ENCODE data around the gene TUBGCP5. TPM values are rescaled to one million over a fixed set of nuclear protein-coding genes. Genes with fewer than 3 reads are reported as not detected.

The TUBGCP5 gene
- total and polyA plus RNA-seq, 7 experiments from 2014 or later: 5.7 to 28.6 (median 18.2) TPM

DNA sequence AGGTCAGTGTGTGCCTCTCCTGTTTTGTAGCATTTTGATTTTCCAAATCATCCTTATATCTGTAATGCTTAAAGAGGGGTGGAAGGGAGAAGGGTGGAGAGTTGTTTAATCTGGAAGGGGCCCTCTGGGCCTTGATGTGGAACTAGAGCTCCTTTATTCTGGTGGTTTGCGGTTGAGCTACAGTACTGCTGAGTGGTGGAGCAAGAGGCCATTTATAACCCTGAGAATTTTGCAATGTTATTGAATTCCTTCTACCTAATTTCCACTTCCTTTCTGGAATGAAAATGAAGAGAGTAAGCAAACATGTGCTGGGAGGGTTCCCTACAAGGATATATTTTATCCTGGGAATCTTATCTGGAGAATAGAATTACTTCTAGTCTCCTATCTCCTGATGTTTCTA, 35.3 kb upstream of the TUBGCP5 start:
- no peaks in the 10 kb centered on the region for H3K4me1 Mint-ChIP-seq
- Histone ChIP-seq H3K9me3 (ENCODE audit: control insufficient read depth in 2 of 3, low read length in 3 of 3) (no peaks in the 10 kb centered on the region), H3K27me3 (ENCODE audit: control insufficient read depth in 2 of 2, insufficient read depth in 2 of 2, low read length in 2 of 2) (no peaks in the 10 kb centered on the region), H3K36me3 (ENCODE audit: control insufficient read depth in 2 of 3, insufficient read depth in 3 of 3, low read length in 3 of 3) (no peaks in the 10 kb centered on the region), H3K4me3 (ENCODE audit: low read length) (no peak overlapping the region), H3K4me1 (ENCODE audit: control insufficient read depth in 2 of 2, insufficient read depth in 2 of 2, low read length in 2 of 2) (no peaks in the 10 kb centered on the region), H3K27ac (ENCODE audit: low read depth, low read length) (no peak overlapping the region)
- H3K36me3 Mint-ChIP-seq: no peaks in the 10 kb centered on the region
- ATAC-seq (no peak), DNase-seq (no peak)
- no peak overlapping the region for H3K4me3 Mint-ChIP-seq
- H3K9me3 Mint-ChIP-seq: no peaks in the 10 kb centered on the region
- POLR2A ChIA-PET: no interaction called here
- intact Hi-C loops (cut with micrococcal nuclease): no loop called here
- no peak overlapping the region for H3K27ac Mint-ChIP-seq
- H3K27me3 Mint-ChIP-seq: peaks cover 2 to 20% (median 12%) of the 10 kb centered on the region in 5 donors
- CTCF ChIA-PET: no interaction called here

DNA sequence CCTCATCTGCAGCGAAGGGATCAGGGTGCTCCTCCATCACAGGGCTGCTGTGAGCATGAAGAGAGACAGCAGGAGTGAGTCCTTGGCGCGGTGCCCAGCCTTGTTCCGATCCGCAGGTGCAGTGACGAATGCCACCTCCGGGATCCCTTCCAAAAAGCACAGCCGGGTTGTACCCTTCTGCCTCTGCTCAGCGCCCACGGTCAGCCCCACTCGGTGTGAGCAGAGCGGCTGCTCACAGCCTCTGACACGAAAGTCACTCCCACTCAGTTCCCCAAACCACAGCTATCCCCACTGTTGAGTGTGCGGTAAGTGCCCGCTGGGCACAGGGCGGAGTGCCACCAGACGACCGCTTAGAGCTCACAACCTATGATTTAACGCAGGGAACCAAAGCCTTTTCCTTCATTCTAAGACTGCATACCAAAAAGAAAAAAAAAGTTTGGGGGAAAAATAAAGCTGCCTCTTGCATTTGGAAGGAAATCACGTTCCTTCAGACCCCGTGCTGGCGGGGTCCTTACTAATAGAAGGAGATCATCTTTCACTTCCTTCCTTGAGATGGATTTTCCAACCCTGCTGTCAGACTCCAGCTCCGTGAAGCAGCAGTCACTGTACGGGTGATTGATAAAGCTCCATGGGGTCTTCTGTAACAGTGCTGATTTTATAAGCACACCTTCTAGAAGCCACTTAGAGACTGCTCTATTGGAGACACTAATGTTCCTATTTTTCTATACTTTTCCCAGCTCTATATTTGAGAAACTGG, 34.7 kb upstream of the TUBGCP5 start:
- H3K27me3 Mint-ChIP-seq: peaks cover 2 to 20% (median 12%) of the 10 kb centered on the region in 5 donors
- H3K4me3 ChIP-seq (ENCODE audit: low read length): no peak overlapping the region
- no peaks in the 10 kb centered on the region for H3K9me3 ChIP-seq (ENCODE audit: control insufficient read depth in 2 of 3, low read length in 3 of 3)
- H3K4me1 Mint-ChIP-seq: no peaks in the 10 kb centered on the region
- ChIA-PET CTCF (no interaction called here), POLR2A (no interaction called here)
- no peaks in the 10 kb centered on the region for H3K4me1 ChIP-seq (ENCODE audit: control insufficient read depth in 2 of 2, insufficient read depth in 2 of 2, low read length in 2 of 2)
- ATAC-seq: peak; percentile 46
- no peak overlapping the region for H3K27ac Mint-ChIP-seq
- DNase-seq: no peak
- no peak overlapping the region for H3K27ac ChIP-seq (ENCODE audit: low read depth, low read length)
- no peaks in the 10 kb centered on the region for H3K27me3 ChIP-seq (ENCODE audit: control insufficient read depth in 2 of 2, insufficient read depth in 2 of 2, low read length in 2 of 2)
- H3K36me3 Mint-ChIP-seq: no peaks in the 10 kb centered on the region
- no peaks in the 10 kb centered on the region for H3K36me3 ChIP-seq (ENCODE audit: control insufficient read depth in 2 of 3, insufficient read depth in 3 of 3, low read length in 3 of 3)
- intact Hi-C loops (cut with micrococcal nuclease): no loop called here
- no peak overlapping the region for H3K4me3 Mint-ChIP-seq
- H3K9me3 Mint-ChIP-seq: no peaks in the 10 kb centered on the region

DNA sequence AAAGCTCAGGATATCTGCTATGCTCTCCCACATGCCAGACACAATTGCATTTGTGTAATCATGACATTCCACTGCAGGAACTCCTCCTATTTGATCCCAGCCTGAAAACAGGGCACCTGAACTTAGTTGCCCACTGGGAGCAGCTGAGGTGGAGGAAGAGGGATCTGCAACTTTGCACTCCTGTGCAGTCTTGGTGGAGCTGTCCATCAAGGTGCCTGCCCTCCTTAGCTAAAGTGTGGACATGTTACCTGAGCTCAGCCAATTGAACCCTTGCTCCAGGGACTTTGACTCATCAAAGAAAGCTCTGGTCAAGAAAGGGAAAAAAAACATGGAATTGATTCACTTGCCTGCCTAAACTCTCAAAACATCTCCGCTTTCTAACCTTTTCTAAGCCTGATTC, 33.3 kb upstream of the TUBGCP5 start:
- no peak for ATAC-seq
- no peaks in the 10 kb centered on the region for H3K4me1 Mint-ChIP-seq
- intact Hi-C loops (cut with micrococcal nuclease): no loop called here
- H3K9me3 ChIP-seq (ENCODE audit: control insufficient read depth in 2 of 3, low read length in 3 of 3): no peaks in the 10 kb centered on the region
- H3K36me3 Mint-ChIP-seq: no peaks in the 10 kb centered on the region
- H3K4me3 ChIP-seq (ENCODE audit: low read length): no peak overlapping the region
- H3K36me3 ChIP-seq (ENCODE audit: control insufficient read depth in 2 of 3, insufficient read depth in 3 of 3, low read length in 3 of 3): no peaks in the 10 kb centered on the region
- H3K27ac Mint-ChIP-seq: no peak overlapping the region
- DNase-seq: no peak
- H3K9me3 Mint-ChIP-seq: no peaks in the 10 kb centered on the region
- ChIA-PET POLR2A (no interaction called here), CTCF (no interaction called here)
- H3K27ac ChIP-seq (ENCODE audit: low read depth, low read length): no peak overlapping the region
- H3K27me3 Mint-ChIP-seq: peaks cover 2 to 20% (median 12%) of the 10 kb centered on the region in 5 donors
- H3K27me3 ChIP-seq (ENCODE audit: control insufficient read depth in 2 of 2, insufficient read depth in 2 of 2, low read length in 2 of 2): no peaks in the 10 kb centered on the region
- no peak overlapping the region for H3K4me3 Mint-ChIP-seq
- H3K4me1 ChIP-seq (ENCODE audit: control insufficient read depth in 2 of 2, insufficient read depth in 2 of 2, low read length in 2 of 2): no peaks in the 10 kb centered on the region

DNA sequence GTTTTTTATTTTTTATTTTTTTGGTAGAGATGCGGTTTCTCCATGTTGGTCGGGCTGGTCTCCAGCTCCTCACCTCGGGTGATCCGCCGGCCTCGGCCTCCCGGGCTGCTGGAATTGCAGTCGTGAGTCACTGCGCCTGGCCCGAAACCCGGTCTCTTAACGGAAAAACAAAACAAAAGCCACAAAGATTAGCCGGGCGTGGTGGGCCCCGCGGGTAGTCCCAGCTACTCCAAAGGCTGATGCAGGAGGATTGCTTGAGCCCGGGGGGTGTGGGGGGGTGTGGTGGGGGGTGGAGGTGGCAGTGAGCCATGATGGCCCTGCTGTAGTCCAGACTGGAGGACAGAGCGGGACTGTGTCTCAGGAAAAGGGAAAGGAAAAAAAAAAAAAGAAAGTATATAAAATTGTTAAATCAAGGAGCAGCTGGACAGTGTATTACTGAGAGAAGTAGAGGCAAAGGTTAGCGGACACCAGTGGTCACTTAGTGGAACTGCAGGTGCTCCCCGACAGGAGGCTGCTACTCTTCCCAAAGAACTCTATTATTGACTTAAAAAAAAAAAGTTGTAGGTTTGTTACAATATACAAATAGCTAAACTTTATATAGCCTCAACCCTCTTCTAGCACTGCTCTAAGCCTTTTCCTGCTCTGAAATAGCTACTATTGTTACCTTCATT, 30.3 kb upstream of the TUBGCP5 start:
- no peak for ATAC-seq
- no peak for DNase-seq
- H3K4me1 Mint-ChIP-seq: no peaks in the 10 kb centered on the region
- no peak overlapping the region for H3K4me3 Mint-ChIP-seq
- ChIA-PET POLR2A (no interaction called here), CTCF (no interaction called here)
- H3K27me3 Mint-ChIP-seq: peaks cover 2 to 14% (median 12%) of the 10 kb centered on the region in 5 donors
- peaks cover 0 to 8% (median 2%) of the 10 kb centered on the region in 11 donors for H3K9me3 Mint-ChIP-seq
- Histone ChIP-seq H3K27ac (ENCODE audit: low read depth, low read length) (no peak overlapping the region), H3K27me3 (ENCODE audit: control insufficient read depth in 2 of 2, insufficient read depth in 2 of 2, low read length in 2 of 2) (no peaks in the 10 kb centered on the region), H3K36me3 (ENCODE audit: control insufficient read depth in 2 of 3, insufficient read depth in 3 of 3, low read length in 3 of 3) (no peaks in the 10 kb centered on the region), H3K9me3 (ENCODE audit: control insufficient read depth in 2 of 3, low read length in 3 of 3) (no peaks in the 10 kb centered on the region), H3K4me3 (ENCODE audit: low read length) (no peak overlapping the region), H3K4me1 (ENCODE audit: control insufficient read depth in 2 of 2, insufficient read depth in 2 of 2, low read length in 2 of 2) (no peaks in the 10 kb centered on the region)
- no peaks in the 10 kb centered on the region for H3K36me3 Mint-ChIP-seq
- intact Hi-C loops (cut with micrococcal nuclease): no loop called here
- no peak overlapping the region for H3K27ac Mint-ChIP-seq

DNA sequence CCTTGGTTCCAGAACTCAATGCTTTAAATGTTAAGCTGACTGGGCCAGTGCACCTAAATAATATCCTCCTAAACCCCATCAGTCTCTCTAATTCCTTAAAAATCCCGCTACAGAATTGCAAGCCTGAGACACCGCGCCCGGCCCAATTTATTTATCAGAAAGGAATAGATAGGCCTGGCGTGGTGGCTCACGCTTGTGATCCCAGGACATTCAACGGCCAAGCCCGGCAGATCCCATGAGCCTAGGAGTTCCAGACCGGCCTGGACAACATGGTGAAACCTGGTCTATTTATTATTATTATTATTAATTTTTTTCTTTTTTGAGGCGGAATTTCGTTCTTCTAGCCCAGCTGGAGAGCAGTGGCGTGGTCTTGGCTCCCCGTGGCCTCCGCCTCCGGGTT, 28.0 kb upstream of the TUBGCP5 start:
- H3K4me3 ChIP-seq (ENCODE audit: low read length): no peak overlapping the region
- ATAC-seq: no peak

DNA sequence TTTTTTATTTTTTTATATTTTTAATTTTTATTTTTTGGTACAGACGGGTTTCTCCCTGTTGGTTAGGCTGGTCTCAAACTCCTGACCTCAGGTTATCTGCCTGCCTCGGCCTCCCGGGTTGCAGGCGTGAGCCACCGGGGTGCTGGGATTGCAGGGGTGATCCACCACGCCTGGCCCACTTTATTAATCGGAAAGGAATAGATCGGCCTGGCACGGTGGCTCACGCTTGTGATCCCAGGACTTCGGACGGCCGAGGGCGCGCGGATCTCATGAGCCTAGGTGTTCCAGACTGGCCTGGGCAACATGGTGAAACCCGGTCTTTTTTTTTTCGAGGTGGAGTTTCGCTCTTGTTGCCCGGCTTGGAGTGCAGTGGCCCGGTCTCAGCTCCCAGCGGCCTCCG, 26.5 kb upstream of the TUBGCP5 start:
- CTCF ChIA-PET: no interaction called here
- H3K9me3 Mint-ChIP-seq: peaks cover 0 to 20% (median 7%) of the 10 kb centered on the region in 11 donors
- DNase-seq (no peak), ATAC-seq (no peak)
- H3K4me3 Mint-ChIP-seq: no peak overlapping the region
- Histone ChIP-seq H3K36me3 (ENCODE audit: control insufficient read depth in 2 of 3, insufficient read depth in 3 of 3, low read length in 3 of 3) (no peaks in the 10 kb centered on the region), H3K27me3 (ENCODE audit: control insufficient read depth in 2 of 2, insufficient read depth in 2 of 2, low read length in 2 of 2) (no peaks in the 10 kb centered on the region), H3K9me3 (ENCODE audit: control insufficient read depth in 2 of 3, low read length in 3 of 3) (no peaks in the 10 kb centered on the region), H3K27ac (ENCODE audit: low read depth, low read length) (no peak overlapping the region), H3K4me1 (ENCODE audit: control insufficient read depth in 2 of 2, insufficient read depth in 2 of 2, low read length in 2 of 2) (no peaks in the 10 kb centered on the region), H3K4me3 (ENCODE audit: low read length) (no peak overlapping the region)
- peaks cover 0 to 11% (median 4%) of the 10 kb centered on the region in 5 donors for H3K27me3 Mint-ChIP-seq
- H3K27ac Mint-ChIP-seq: no peak overlapping the region
- peaks cover 0 to 6% (median 0%) of the 10 kb centered on the region in 5 donors for H3K36me3 Mint-ChIP-seq
- intact Hi-C loops (cut with micrococcal nuclease): no loop called here
- no peaks in the 10 kb centered on the region for H3K4me1 Mint-ChIP-seq
- POLR2A ChIA-PET: no interaction called here

More for the DNA sequence above, 28.0 kb upstream of the TUBGCP5 start:
- no peaks in the 10 kb centered on the region for H3K27me3 ChIP-seq (ENCODE audit: control insufficient read depth in 2 of 2, insufficient read depth in 2 of 2, low read length in 2 of 2)
- intact Hi-C loops (cut with micrococcal nuclease): no loop called here
- H3K27me3 Mint-ChIP-seq: peaks cover 0 to 16% (median 10%) of the 10 kb centered on the region in 5 donors
- no peak for DNase-seq
- H3K9me3 ChIP-seq (ENCODE audit: control insufficient read depth in 2 of 3, low read length in 3 of 3): no peaks in the 10 kb centered on the region
- ChIA-PET CTCF (no interaction called here), POLR2A (no interaction called here)
- H3K27ac Mint-ChIP-seq: no peak overlapping the region
- peaks cover 0 to 5% (median 0%) of the 10 kb centered on the region in 5 donors for H3K36me3 Mint-ChIP-seq
- no peaks in the 10 kb centered on the region for H3K4me1 Mint-ChIP-seq
- H3K36me3 ChIP-seq (ENCODE audit: control insufficient read depth in 2 of 3, insufficient read depth in 3 of 3, low read length in 3 of 3): no peaks in the 10 kb centered on the region
- H3K4me1 ChIP-seq (ENCODE audit: control insufficient read depth in 2 of 2, insufficient read depth in 2 of 2, low read length in 2 of 2): no peaks in the 10 kb centered on the region
- H3K4me3 Mint-ChIP-seq: no peak overlapping the region
- peaks cover 0 to 19% (median 7%) of the 10 kb centered on the region in 11 donors for H3K9me3 Mint-ChIP-seq
- H3K27ac ChIP-seq (ENCODE audit: low read depth, low read length): no peak overlapping the region

DNA sequence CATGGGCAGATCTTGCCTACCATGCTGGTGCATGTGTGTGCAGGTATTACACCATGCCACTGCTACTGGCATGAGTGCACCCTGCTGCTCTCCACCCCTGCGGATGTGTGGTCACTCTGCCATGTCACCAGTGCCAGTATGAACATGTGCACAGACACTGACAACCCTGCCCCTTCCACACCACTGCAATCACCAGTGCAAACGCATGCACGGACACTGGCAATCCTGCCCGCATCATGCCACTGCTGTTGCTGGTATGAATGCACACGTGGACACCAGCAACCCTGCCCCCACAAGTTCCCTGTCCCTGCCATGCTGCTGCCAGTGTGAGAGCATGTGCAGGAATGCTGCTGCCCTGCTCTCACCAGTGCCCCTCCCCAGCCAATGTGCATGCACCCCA, 24.8 kb upstream of the TUBGCP5 start:
- POLR2A ChIA-PET: no interaction called here
- Mint-ChIP-seq H3K4me3 (no peak overlapping the region), H3K36me3 (peaks cover 0 to 6% (median 0%) of the 10 kb centered on the region in 5 donors), H3K27me3 (peaks cover 0 to 11% (median 5%) of the 10 kb centered on the region in 5 donors), H3K9me3 (peaks cover 0 to 20% (median 7%) of the 10 kb centered on the region in 11 donors), H3K27ac (no peak overlapping the region), H3K4me1 (no peaks in the 10 kb centered on the region)
- no peaks in the 10 kb centered on the region for H3K27me3 ChIP-seq (ENCODE audit: control insufficient read depth in 2 of 2, insufficient read depth in 2 of 2, low read length in 2 of 2)
- H3K27ac ChIP-seq (ENCODE audit: low read depth, low read length): no peak overlapping the region
- H3K4me3 ChIP-seq (ENCODE audit: low read length): no peak overlapping the region
- no peaks in the 10 kb centered on the region for H3K36me3 ChIP-seq (ENCODE audit: control insufficient read depth in 2 of 3, insufficient read depth in 3 of 3, low read length in 3 of 3)
- intact Hi-C loops (cut with micrococcal nuclease): no loop called here
- CTCF ChIA-PET: no interaction called here
- no peaks in the 10 kb centered on the region for H3K4me1 ChIP-seq (ENCODE audit: control insufficient read depth in 2 of 2, insufficient read depth in 2 of 2, low read length in 2 of 2)
- H3K9me3 ChIP-seq (ENCODE audit: control insufficient read depth in 2 of 3, low read length in 3 of 3): no peaks in the 10 kb centered on the region
- no peak for ATAC-seq
- DNase-seq: no peak
